Brain pericyte (primary cell): ENCODE measurements around the gene HOGA1.
"Not testable (repeated sequence)": the region's sequence is repeated elsewhere in the genome, so short reads cannot be mapped to it uniquely, and the experiment has no call there.

Experiments
- DNase-seq: peaks from one replicate; pipeline ENCODE4 v3.0.0-alpha.2; 2012; ENCODE audit warnings: low read depth, low spot score

HOGA1 gene

GRCh38 chr10:97648562-97649404, 64.6 kb downstream of the HOGA1 start:
- peak; percentile 46 for DNase-seq

DNA sequence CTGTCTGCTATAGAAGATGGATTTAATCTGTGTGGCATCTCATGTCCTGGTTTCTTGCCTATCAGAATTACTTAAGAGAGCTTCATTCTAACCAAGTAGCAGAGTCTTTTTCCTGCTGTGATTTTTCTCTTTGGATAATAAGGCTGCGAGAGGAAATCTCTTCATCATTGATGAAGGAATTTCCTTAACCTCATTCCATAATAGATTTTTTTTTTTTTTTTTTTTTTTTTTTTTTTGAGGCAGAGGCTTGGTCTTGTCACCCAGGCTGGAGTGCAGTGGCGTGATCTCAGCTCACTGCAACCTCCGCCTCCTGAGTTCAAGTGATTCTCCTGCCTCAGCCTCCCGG, 65.2 kb downstream of the HOGA1 start:
- DNase-seq = not testable (repeated sequence)

DNA sequence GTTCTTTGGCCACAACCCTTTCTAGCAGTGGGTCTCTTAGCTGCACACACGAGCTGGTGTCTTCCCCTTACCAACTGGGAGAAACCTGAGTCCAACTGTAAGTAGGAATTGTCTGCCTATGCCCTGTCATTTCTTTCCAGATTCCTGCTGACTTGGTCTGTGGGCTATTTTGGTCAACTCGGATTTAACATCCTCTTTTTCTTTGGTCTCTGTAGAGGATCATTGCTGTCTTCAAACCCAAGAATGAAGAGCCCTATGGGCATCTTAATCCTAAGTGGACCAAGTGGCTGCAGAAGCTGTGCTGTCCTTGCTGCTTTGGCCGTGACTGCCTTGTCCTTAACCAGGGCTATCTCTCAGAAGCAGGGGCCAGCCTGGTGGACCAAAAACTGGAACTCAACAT, 66.5 kb downstream of the HOGA1 start:
- no peak for DNase-seq

DNA sequence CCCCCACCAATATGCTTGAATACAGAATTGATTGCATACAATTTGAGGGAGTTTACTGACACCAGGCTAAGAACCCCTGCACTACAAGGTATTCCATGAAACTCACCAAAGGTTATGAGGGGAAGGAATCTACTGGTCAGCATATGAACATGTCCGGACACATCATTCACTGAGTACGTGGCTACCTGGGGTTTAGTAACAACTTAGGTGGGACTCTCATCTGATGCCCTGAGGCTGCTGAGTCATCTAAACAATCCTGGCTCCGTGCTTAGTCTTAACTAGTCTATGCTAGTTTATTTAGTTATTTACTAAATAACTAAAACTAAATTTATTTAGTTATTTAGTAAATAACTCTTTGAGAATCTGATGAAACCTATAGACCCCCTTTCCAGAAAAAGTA, 67.6 kb downstream of the HOGA1 start:
- DNase-seq = no peak

- no peak for DNase-seq
Observed at GRCh38 chr10:97656777-97657176, 72.6 kb downstream of the HOGA1 start.

- DNase-seq = no peak
Observed at GRCh38 chr10:97659589-97659988, 75.4 kb downstream of the HOGA1 start.
